HG02852 (cell line): Measurements from ENCODE around the gene ELOVL7.
"Not testable (repeated sequence)": the region's sequence is repeated elsewhere in the genome, so short reads cannot be mapped to it uniquely, and the experiment has no call there.

ENCODE experiments used
- ATAC-seq: cut with Tn5 transposase; IDR thresholded peaks from one replicate; pipeline ENCODE4 v1.9.1; 2021; ENCODE audit warnings: mild to moderate bottlenecking, moderate library complexity; ENCODE audit not compliant: unreplicated experiment

ELOVL7 gene

GRCh38 chr5:60830581-60831127 lies 13.4 kb downstream of the ELOVL7 start:
- peak; percentile 64 for ATAC-seq

GRCh38 chr5:60829490-60830266 lies 14.4 kb downstream of the ELOVL7 start:
- peak; percentile 38 for ATAC-seq

GRCh38 chr5:60827201-60827600 lies 16.9 kb downstream of the ELOVL7 start:
- no peak for ATAC-seq

DNA sequence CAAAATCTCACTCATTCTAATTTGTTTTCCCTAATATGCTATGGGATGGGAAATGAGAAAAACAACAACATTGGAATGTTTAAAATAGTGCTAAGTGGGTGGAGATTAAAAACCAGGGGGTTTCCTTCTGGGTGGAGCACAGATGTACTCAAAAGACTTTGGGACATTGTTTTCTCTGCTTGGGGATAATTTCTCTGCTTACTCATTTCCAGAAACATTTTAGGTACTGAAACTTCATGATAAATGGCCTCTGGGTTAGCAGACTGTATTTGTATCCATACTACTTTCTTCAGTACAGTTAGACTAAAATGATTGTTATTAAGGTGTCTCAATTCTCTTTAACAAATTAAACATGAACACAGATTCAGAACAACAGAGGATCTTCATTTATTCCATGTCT lies 17.4 kb downstream of the ELOVL7 start:
- peak; percentile 76 for ATAC-seq

GRCh38 chr5:60823574-60823973 lies 20.5 kb downstream of the ELOVL7 start:
- ATAC-seq = no peak

- peak; percentile 62 for ATAC-seq
Measured at GRCh38 chr5:60822285-60822556, 21.8 kb downstream of the ELOVL7 start.

DNA sequence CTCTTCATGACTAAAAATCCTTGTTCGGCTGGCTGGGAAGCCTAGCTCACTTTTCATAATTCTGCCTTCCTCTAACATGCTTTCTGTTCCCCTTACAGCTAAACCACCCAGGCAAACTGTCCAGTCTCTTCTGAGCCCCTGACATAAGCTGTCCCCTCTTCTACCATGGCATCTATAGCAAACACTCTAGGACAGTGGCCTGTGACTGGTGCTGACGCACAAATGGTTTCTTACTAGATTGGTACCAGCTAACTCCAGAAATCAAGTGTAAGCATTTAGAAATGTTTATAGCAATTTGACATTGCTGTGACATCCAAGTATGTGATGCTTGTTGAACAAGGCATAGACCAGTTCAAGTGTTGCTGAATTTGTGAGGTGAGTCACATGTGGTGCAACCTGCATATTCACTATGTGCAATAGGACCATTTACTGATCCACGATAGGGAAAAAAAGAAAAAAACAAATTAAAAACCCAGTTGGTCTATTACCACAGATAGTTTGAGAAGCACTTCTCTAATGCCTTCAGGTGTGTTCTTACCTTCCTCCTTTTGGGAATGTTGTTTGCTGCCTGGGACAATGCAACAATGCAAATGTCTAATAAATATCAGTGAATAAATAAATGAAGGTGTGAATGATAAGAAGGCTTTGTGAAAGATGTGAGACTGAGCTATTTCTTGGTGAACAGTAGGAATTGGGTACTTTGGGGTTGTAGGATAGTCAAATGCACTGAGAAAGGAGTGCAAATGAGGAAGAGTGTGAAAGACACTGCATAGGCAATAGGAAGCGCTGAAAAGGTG lies 22.4 kb downstream of the ELOVL7 start:
- ATAC-seq = no peak

GRCh38 chr5:60820593-60821487 lies 23.2 kb downstream of the ELOVL7 start:
- ATAC-seq = no peak

DNA sequence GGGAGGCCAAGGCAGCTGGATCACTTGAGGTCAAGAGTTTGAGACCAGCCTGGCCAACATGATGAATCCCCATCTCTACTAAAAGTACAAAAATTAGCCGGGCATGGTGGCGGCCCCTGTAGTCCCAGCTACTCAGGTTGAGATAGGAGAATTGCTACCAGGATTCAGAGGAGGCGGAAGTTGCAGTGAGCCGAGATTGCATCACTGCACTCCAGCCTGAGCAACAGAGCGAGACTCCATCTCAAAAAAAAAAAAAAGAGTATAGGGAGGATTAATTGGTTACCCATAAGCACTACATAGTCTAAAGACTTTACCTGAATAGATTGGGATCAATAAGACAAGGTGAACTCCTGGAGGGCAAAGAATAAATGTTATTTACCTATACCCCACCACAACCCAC lies 27.9 kb downstream of the ELOVL7 start:
- ATAC-seq = not testable (repeated sequence)

DNA sequence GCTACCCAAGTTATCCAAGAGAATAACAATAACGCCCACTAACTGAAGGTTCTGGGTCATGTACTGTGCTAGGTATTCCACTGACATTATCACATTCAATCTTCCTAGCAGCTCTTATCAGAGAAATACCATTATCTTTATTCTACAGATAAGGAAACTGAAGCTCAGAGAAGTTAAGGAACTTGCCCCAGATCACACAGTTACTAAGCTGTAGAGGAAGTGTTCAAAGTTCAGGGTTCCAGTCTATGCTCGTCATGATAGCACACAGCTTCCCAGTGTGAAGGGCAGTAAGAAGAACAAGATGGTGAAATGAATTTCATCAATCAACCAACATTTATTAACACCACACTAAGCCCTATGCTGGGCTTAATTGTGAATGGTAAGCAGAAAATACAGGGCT lies 29.6 kb downstream of the ELOVL7 start:
- no peak for ATAC-seq

DNA sequence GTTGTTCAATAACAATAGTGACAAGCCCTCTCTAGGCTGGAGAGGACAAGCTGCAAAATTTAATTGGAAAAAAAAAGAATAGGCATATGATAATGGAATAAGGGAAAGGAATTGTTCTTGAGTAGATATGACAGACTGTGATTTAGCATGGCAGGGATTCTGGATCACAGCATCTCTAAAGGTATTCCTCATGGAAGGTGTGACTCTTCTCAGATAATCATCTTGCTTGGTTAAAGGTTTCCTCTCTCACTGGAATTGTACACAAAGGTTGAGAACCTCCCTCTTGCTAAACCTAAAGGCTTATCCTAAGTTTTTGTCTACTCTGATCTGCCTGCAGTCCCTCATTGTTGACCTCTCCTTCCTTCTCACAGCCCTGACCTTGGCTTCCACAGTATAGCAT lies 31.6 kb downstream of the ELOVL7 start:
- ATAC-seq = no peak

- ATAC-seq = no peak
Measured at GRCh38 chr5:60811105-60811504, 33.0 kb downstream of the ELOVL7 start.

- no peak for ATAC-seq
Measured at GRCh38 chr5:60810438-60811085, 33.5 kb downstream of the ELOVL7 start.

DNA sequence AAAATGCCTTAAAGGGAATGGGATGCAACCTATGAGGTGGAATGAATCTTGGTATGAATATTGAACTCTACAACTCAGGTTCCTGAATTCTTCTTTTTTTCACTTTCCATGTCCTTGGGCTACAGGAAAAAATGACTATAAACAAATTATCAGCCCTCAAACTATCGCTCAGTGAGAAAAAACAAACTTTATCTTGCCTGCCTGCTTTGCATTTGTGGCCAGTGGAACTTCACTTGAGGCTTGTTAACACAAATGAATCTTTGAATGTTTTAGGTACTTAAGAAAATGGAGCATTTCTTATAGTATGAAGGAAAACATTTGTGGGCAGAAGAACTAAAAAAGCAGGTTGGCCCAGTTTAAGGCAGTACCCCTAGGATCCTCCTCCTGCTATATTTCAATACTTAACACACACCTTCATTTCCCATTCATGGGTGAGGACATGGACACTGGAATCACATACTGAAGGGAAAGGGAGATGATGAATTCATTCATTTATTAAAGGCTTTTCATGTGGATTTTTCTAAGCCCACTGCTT lies 34.1 kb downstream of the ELOVL7 start:
- no peak for ATAC-seq

DNA sequence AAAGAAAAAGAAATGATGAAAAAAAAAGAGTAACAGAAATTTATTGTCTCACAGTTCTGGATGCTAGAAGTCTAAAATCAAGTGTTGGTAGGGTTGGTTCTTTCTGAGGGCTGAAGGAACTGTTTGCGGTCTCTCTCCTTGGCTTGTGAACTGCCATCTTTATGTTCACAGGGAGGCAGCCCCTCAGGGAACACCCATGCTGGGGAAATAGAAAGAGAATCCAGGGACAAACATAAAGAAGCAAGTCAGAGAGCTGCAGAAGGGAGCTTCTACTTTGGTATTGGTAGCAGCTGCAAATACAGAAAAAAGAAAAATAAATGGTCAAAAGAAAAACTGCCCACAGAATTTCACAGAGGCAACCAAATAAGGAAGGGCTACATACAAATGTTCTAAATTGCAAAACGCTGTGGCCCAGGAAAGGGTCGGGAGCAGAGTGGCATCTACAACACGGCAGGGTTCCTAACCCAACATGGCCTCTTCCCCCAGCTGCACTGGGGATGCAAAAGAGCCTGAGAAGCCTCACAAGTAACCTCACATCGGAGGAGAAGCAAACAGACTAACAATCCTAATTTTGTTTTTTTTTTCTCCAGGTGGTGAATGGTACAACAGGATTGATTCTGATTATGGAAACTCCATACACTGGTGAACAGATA lies 37.4 kb downstream of the ELOVL7 start:
- no peak for ATAC-seq

- ATAC-seq = no peak
Measured at GRCh38 chr5:60805463-60805862, 38.6 kb downstream of the ELOVL7 start.

GRCh38 chr5:60803712-60804111 lies 40.4 kb downstream of the ELOVL7 start:
- ATAC-seq = no peak

DNA sequence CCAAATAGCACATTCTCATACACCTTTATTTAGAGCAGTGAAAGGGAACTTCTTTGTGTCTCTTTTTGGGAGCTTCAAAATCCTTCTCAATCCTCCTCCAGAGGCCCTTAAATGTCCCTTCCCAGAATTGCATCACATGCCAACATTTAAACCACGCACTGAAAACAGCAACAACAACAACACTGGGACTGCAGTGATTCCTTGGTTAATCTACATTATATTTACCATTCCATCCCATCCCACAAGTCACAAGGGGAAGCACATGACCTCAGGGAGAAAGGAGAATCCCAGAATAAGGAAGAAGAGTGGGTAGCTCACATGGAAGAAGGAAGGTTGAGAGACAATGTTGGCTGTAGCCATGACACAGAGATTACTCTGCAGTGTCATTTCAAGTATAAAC lies 41.1 kb downstream of the ELOVL7 start:
- ATAC-seq = no peak

GRCh38 chr5:60802226-60802625 lies 41.8 kb downstream of the ELOVL7 start:
- no peak for ATAC-seq
